NCI-H226 (cell line): ENCODE results near the gene FCER2.
"Not testable (repeated sequence)": the region's sequence is repeated elsewhere in the genome, so short reads cannot be mapped to it uniquely, and the experiment has no call there.

Experiments used
- DNase-seq: peaks from one replicate; pipeline ENCODE4 v3.0.0-alpha.2; 2015

FCER2 gene

GRCh38 chr19:7645163-7645562 is 56.8 kb downstream of the FCER2 start:
- DNase-seq, result no peak

- DNase-seq, result no peak
Observed at GRCh38 chr19:7644550-7644877, 57.4 kb downstream of the FCER2 start.

- DNase-seq, result not testable (repeated sequence)
Observed at GRCh38 chr19:7643629-7644549, 58.0 kb downstream of the FCER2 start.

GRCh38 chr19:7643031-7643415 is 58.9 kb downstream of the FCER2 start:
- no peak for DNase-seq

DNA sequence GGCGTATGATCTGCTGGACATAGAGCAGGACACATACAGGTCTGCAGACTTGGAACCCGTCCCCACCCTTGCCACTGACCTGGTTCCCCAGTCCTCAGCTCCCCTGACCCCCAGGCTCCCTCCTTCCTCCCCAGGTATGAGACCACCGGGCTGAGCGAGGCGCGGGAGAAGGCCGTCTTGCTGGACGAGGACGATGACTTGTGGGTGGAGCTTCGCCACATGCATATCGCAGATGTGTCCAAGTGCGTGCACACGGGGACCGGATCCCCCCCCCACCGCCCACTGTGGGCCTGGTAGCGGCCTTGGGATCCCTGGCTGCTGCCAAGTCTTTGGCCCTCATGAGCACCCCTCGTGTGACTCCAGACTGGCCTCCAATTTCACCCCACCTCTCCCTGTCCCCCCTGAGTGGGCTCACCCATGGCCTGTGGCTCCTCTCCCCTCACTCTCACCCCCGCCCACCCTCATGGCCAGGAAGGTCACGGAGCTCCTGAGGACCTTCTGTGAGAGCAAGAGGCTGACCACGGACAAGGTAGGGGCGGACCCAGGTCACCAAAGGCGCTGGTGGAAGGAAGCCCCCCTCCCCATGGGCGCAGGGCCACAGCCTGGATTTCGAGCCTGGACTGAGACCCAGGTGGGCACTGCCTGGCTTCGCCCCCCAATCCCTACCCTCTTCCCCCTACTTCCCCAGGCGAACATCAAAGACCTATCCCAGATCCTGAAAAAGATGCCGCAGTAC is 59.5 kb downstream of the FCER2 start:
- DNase-seq, result no peak

- no peak for DNase-seq
Observed at GRCh38 chr19:7641290-7642276, 60.3 kb downstream of the FCER2 start.

GRCh38 chr19:7640803-7641202 is 61.1 kb downstream of the FCER2 start:
- no peak for DNase-seq

DNA sequence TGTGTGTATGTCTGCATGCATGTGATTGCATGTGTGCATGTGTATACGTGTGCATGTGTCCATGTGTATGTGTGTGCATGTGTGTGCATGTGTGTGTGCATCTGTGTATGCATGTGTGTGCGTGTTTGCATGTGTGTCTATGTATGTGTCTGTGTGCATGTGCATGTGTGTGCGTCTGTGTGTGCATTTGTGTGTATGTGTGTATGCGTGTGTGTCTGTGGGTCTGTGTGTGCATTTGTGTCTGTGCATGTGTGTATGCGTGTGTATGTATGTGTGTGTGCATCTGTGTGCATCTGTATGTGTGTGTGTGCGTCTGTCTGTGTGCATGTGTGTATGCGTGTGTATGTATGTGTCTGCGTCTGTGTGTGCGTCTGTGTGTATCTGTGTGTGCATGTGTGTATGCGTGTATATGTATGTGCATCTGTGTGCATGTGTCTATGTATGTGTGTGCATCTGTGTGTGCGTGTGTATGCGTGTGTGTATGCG is 62.0 kb downstream of the FCER2 start:
- DNase-seq, result no peak

DNA sequence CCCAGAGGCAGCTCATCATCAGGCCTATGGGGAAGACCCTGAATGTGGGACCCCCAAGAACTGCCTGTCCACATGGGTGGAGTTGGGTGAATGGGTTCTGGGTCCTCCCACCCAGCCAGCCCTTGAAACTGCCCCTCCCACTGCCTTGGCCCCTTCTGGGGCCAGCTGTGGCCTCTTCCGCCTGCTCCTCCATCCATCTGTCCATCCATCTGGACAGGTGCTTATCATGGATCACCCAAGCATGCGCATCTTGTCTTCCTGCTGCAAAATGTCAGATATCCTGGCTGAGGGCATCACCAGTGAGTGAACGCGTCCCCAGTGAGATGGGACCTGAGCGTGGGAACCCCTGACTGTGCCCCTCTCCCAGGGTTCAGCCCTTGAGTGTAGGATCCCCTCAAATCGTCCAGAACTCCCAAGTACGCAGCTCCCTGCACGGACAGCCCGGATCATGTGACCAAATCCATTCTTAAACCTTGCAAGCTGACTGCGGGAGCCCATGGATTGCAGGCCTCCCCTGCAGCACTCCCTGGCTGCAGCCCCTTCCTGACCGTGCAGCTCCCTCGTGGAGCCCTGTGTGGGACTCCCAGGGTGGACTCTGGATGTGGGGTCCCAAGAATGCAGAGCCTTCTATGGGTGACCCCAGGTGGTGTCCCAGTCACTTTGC is 63.0 kb downstream of the FCER2 start:
- no peak for DNase-seq
